ENCODE data around the gene SNX5.

DNA sequence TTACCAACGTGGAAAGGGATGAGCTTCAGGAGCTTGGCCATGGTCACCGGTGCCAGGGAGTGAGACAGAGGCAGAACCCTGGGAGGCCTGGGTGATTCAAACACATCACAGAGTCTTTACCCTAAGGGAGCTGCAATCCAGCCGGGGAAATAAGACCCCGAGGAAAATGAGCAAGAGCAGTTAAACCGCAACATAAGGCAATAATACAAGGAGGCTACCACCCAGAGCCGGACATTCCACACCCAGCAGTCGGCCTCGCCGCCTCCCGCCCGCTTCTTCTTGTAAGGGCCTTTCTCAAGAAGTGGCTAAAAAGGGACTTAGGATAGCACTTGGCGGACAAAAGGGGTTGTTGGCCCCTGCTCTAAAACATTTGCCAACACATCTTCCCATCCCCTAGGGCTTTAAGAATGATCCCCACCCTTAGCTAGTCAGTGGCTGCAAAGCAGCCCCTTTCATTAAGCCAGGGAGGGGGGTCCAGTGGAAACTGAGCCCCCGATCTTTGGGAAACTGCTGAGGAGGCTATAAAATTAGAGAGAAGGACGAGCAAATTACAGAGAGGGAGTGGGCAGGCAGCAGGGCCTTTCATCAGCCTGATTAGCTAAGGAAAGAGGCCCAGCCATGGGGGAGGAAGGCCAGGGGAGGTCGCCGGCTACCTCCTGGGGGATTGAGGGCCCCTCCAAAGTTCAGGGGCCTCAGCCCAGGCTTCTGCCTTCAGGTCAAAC, 34.3 kb downstream of the SNX5 start:
- TF ChIP-seq, protein P1, sequence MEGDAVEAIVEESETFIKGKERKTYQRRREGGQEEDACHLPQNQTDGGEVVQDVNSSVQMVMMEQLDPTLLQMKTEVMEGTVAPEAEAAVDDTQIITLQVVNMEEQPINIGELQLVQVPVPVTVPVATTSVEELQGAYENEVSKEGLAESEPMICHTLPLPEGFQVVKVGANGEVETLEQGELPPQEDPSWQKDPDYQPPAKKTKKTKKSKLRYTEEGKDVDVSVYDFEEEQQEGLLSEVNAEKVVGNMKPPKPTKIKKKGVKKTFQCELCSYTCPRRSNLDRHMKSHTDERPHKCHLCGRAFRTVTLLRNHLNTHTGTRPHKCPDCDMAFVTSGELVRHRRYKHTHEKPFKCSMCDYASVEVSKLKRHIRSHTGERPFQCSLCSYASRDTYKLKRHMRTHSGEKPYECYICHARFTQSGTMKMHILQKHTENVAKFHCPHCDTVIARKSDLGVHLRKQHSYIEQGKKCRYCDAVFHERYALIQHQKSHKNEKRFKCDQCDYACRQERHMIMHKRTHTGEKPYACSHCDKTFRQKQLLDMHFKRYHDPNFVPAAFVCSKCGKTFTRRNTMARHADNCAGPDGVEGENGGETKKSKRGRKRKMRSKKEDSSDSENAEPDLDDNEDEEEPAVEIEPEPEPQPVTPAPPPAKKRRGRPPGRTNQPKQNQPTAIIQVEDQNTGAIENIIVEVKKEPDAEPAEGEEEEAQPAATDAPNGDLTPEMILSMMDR (IDR thresholded peaks at IDR 0.05; ENCODE audit: borderline replicate concordance, extremely low read depth, low read length, poor library complexity, severe bottlenecking): no peak
- no peak for TF ChIP-seq EZH2 (IDR thresholded peaks at IDR 0.05; ENCODE audit: borderline replicate concordance, low read depth, low read length, severe bottlenecking)

Data from DND-41 (cell line).